ENCODE data around the gene RPS6KA2. TPM values are rescaled to one million over a fixed set of nuclear protein-coding genes. Genes with fewer than 3 reads are reported as not detected.

RPS6KA2 gene
- total and polyA plus RNA-seq, 2 donors (not counting 1 experiment from before 2014, with no cell fraction given) = 2.2 to 16.0 TPM

GRCh38 chr6:166657531-166657930, 30.5 kb upstream of the RPS6KA2 start:
- WGBS (ENCODE audit: insufficient coverage) = 7% methylated on average over 9 of the region's 9 CpGs
- DNase-seq = peak; percentile 29
- POLR2A ChIA-PET = interaction anchor here (0.7 kb wide), 1 partner anchor 69 kb away, joined by 3 read pairs; no protein-coding TSS in a partner anchor
- ATAC-seq (ENCODE audit: low read depth) = no peak
- peaks cover 0 to 15% (median 5%) of the 10 kb centered on the region in 4 experiments for H3K27me3 ChIP-seq (replicated peaks in 1 of 4; ENCODE audit: control extremely low read depth in 1 of 4, control insufficient read depth in 3 of 4, insufficient read depth in 4 of 4, low read length in 3 of 4)
- intact Hi-C loops (cut with micrococcal nuclease) = no loop called here
- H3K79me2 ChIP-seq (ENCODE audit: control insufficient read depth, insufficient read depth, low read length) = no peaks in the 10 kb centered on the region
- peak overlapping the region; percentile 51 for H3K9ac ChIP-seq (ENCODE audit: low read length)
- peak overlapping the region; percentile 70 for H2AFZ ChIP-seq (ENCODE audit: insufficient read depth, low read depth, low read length, poor library complexity, severe bottlenecking)
- peaks cover 25 to 26% of the 10 kb centered on the region in 2 donors for H3K4me1 ChIP-seq (ENCODE audit: control insufficient read depth in 2 of 2, insufficient read depth in 2 of 2, low read length in 2 of 2)
- peak overlapping the region; percentile 12 to 48 (median 23) for H3K4me3 ChIP-seq (ENCODE audit: control extremely low read depth in 1 of 5, extremely low read depth in 1 of 5, insufficient read depth in 1 of 5, low read depth in 2 of 5, low read length in 4 of 5)
- no peak overlapping the region for H3K4me3 Mint-ChIP-seq
- peaks cover 27% of the 10 kb centered on the region for H3K27me3 Mint-ChIP-seq
- H4K20me1 ChIP-seq (ENCODE audit: control insufficient read depth, insufficient read depth, low read length, poor library complexity, severe bottlenecking) = no peaks in the 10 kb centered on the region
- no peak overlapping the region for H3K27ac ChIP-seq (ENCODE audit: low read length in 2 of 2)
- no peaks in the 10 kb centered on the region for H3K36me3 ChIP-seq (replicated peaks in 1 of 2; ENCODE audit: control extremely low read depth in 1 of 2, control insufficient read depth in 1 of 2, extremely low read depth in 1 of 2, insufficient read depth in 2 of 2, low read length in 1 of 2)
- TF ChIP-seq, protein P1, sequence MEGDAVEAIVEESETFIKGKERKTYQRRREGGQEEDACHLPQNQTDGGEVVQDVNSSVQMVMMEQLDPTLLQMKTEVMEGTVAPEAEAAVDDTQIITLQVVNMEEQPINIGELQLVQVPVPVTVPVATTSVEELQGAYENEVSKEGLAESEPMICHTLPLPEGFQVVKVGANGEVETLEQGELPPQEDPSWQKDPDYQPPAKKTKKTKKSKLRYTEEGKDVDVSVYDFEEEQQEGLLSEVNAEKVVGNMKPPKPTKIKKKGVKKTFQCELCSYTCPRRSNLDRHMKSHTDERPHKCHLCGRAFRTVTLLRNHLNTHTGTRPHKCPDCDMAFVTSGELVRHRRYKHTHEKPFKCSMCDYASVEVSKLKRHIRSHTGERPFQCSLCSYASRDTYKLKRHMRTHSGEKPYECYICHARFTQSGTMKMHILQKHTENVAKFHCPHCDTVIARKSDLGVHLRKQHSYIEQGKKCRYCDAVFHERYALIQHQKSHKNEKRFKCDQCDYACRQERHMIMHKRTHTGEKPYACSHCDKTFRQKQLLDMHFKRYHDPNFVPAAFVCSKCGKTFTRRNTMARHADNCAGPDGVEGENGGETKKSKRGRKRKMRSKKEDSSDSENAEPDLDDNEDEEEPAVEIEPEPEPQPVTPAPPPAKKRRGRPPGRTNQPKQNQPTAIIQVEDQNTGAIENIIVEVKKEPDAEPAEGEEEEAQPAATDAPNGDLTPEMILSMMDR (IDR thresholded peaks at IDR 0.05) = no peak
- no peak for TF ChIP-seq EZH2 (IDR thresholded peaks at IDR 0.05; ENCODE audit: borderline replicate concordance, insufficient read depth, low read depth, low read length, poor library complexity, severe bottlenecking)
- no peak overlapping the region for H3K27ac Mint-ChIP-seq
- H3K4me1 Mint-ChIP-seq = peaks cover 20% of the 10 kb centered on the region
- peaks cover 0 to 3% (median 0%) of the 10 kb centered on the region in 3 donors for H3K9me3 ChIP-seq (ENCODE audit: control extremely low read depth in 1 of 3, control insufficient read depth in 2 of 3, insufficient read depth in 1 of 3, low read length in 2 of 3)
- CTCF ChIA-PET = no interaction called here
- no peaks in the 10 kb centered on the region for H3K9me3 Mint-ChIP-seq (ENCODE audit: insufficient read depth)
- H3K4me2 ChIP-seq (replicated peaks; ENCODE audit: low read depth, low read length, poor library complexity, severe bottlenecking) = peak overlapping the region; percentile 65

GRCh38 chr6:166656230-166657151, 29.4 kb upstream of the RPS6KA2 start:
- 46% methylated on average over 31 of the region's 34 CpGs for WGBS (ENCODE audit: insufficient coverage)
- intact Hi-C loops (cut with micrococcal nuclease) = no loop called here
- Histone ChIP-seq H3K4me1 (ENCODE audit: control insufficient read depth in 2 of 2, insufficient read depth in 2 of 2, low read length in 2 of 2) (peaks cover 25 to 26% of the 10 kb centered on the region in 2 donors), H3K36me3 (replicated peaks in 1 of 2; ENCODE audit: control extremely low read depth in 1 of 2, control insufficient read depth in 1 of 2, extremely low read depth in 1 of 2, insufficient read depth in 2 of 2, low read length in 1 of 2) (no peaks in the 10 kb centered on the region), H3K4me3 (ENCODE audit: control extremely low read depth in 1 of 5, extremely low read depth in 1 of 5, insufficient read depth in 1 of 5, low read depth in 2 of 5, low read length in 4 of 5) (peak overlapping the region; percentile 12 to 48 (median 23)), H3K27ac (ENCODE audit: low read length in 2 of 2) (no peak overlapping the region), H4K20me1 (ENCODE audit: control insufficient read depth, insufficient read depth, low read length, poor library complexity, severe bottlenecking) (no peaks in the 10 kb centered on the region), H3K9ac (ENCODE audit: low read length) (peak overlapping the region; percentile 51), H3K27me3 (replicated peaks in 1 of 4; ENCODE audit: control extremely low read depth in 1 of 4, control insufficient read depth in 3 of 4, insufficient read depth in 4 of 4, low read length in 3 of 4) (peaks cover 0 to 15% (median 4%) of the 10 kb centered on the region in 4 experiments), H3K4me2 (replicated peaks; ENCODE audit: low read depth, low read length, poor library complexity, severe bottlenecking) (peak overlapping the region; percentile 65), H2AFZ (ENCODE audit: insufficient read depth, low read depth, low read length, poor library complexity, severe bottlenecking) (peak overlapping the region; percentile 70), H3K9me3 (ENCODE audit: control extremely low read depth in 1 of 3, control insufficient read depth in 2 of 3, insufficient read depth in 1 of 3, low read length in 2 of 3) (peaks cover 0 to 4% (median 0%) of the 10 kb centered on the region in 3 donors), H3K79me2 (ENCODE audit: control insufficient read depth, insufficient read depth, low read length) (no peaks in the 10 kb centered on the region)
- ChIA-PET CTCF (no interaction called here), POLR2A (interaction anchor here (0.7 kb wide), 1 partner anchor 15 kb away, joined by 3 read pairs; no protein-coding TSS in a partner anchor)
- no peak for TF ChIP-seq EZH2 (IDR thresholded peaks at IDR 0.05; ENCODE audit: borderline replicate concordance, insufficient read depth, low read depth, low read length, poor library complexity, severe bottlenecking)
- TF ChIP-seq, protein P1 (IDR thresholded peaks at IDR 0.05) = no peak
- no peak for DNase-seq
- H3K4me3 Mint-ChIP-seq = no peak overlapping the region
- peak overlapping the region; percentile 22 for H3K27ac Mint-ChIP-seq
- peaks cover 20% of the 10 kb centered on the region for H3K4me1 Mint-ChIP-seq
- no peaks in the 10 kb centered on the region for H3K9me3 Mint-ChIP-seq (ENCODE audit: insufficient read depth)
- peaks cover 22% of the 10 kb centered on the region for H3K27me3 Mint-ChIP-seq
- ATAC-seq (ENCODE audit: low read depth) = peak; percentile 53

Measured in B cell (primary cell).